ENCODE results near the gene NACA2. TPM values are rescaled to one million over a fixed set of nuclear protein-coding genes. Genes with fewer than 3 reads are reported as not detected.
A peak's percentile ranks its signal among the peaks of the same experiment; 100 is the strongest.
"Not testable (repeated sequence)": the region's sequence is repeated elsewhere in the genome, so short reads cannot be mapped to it uniquely, and the experiment has no call there.

The NACA2 gene
- total RNA-seq, 2 donors from 2014 or later, result not detected

DNA sequence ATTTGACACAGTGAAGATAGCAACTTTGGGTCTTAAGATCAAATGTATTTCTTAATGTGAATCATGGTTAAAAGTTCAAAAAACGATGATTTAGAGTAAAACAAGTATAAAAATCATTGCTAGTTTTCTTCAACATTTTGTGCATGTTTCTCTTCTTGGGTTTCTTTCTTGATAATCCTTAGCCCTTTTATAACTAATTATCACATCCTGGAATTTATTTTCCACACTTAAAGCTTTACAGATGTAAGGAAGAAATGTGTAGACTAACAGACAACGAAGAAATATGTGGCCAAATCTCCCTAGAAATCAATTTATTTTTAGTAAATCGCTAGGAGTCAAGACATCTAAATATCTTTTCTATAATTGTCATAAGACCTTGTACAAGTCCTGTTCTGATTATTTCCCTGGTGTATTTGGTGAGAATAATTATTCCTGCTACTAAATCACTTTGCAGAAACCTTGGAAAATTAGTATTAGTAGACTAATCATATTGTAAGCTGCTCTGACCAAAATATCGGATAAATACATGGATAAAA, 4.9 kb downstream of the NACA2 start:
- Mint-ChIP-seq H3K36me3 (no peaks in the 10 kb centered on the region), H3K9me3 (no peaks in the 10 kb centered on the region), H3K27ac (no peak overlapping the region)
- ATAC-seq, result no peak
- DNase-seq (ENCODE audit: low spot score in 2 of 2), result no peak

DNA sequence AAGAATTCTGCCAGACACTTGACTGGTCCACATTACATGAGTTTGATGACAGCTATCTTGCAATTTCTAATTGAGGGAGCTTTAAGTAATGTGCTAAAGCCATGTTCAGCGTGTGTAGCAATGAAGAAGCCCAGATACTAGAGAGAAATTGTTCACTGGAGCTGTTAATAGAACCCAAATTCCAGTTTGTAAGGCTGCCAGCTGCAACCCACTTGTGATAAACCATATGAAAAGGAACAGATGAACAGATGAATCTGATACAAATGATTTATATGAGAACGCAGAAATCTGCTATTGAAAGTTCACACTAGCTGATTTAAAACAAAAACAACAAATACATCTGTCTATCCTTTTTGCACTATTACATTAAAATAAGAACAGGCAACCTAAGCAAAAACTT, 6.2 kb downstream of the NACA2 start:
- DNase-seq (ENCODE audit: low spot score in 2 of 2) (no peak), ATAC-seq (no peak)
- no peak overlapping the region for H3K27ac Mint-ChIP-seq
- H3K9me3 Mint-ChIP-seq, result no peaks in the 10 kb centered on the region
- no peaks in the 10 kb centered on the region for H3K36me3 Mint-ChIP-seq

DNA sequence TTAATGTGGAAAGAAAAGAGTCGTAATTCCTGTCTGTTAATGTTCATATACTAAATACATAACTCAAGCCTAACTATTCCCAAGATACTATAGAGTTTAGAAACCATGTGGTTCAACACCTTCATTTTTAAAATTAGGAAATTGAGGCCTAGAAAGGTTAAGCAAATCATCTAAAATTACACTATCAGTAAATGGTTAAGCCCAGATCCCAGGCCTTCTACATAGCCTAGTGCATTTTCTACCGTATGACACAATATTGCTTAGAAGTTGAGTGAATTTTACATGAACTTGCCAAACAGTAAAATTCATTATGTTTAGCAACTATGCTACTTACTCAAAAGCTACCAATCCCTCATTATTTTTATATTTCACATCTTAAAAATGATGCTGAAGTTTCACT, 6.8 kb downstream of the NACA2 start:
- Mint-ChIP-seq H3K36me3 (no peaks in the 10 kb centered on the region), H3K9me3 (no peaks in the 10 kb centered on the region), H3K27ac (no peak overlapping the region)
- DNase-seq (ENCODE audit: low spot score in 2 of 2), result no peak
- no peak for ATAC-seq

DNA sequence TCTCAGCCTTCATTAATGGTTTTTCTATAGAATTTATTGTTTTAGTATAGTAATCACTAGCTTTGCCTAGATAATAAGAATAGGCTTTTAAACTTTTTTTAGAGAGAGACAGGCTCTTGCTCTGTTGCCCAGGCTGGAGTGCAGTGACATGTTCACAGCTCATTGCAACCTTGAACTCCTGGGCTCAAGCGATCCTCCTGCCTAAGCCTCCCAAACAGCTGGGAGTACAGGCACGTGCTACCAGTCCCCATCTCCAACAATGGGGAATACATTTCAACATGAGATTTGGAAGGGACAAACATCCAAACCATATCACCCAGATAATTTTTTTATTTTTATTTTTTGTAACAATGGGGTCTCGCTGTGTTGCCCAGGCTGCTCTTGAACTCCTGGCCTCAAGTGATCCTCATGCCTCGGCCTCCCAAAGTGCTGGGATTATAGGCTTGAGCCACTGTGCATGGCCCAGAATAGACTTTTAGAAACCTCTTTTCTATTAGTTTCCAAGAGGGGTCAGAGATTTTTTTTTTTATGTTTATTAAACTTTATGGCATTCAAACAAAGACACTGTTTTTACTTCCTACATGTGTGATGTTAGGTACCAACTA, 7.3 kb downstream of the NACA2 start:
- ATAC-seq, result no peak
- Mint-ChIP-seq H3K27ac (no peak overlapping the region), H3K36me3 (no peaks in the 10 kb centered on the region), H3K9me3 (no peaks in the 10 kb centered on the region)
- DNase-seq (ENCODE audit: low spot score in 2 of 2), result no peak

DNA sequence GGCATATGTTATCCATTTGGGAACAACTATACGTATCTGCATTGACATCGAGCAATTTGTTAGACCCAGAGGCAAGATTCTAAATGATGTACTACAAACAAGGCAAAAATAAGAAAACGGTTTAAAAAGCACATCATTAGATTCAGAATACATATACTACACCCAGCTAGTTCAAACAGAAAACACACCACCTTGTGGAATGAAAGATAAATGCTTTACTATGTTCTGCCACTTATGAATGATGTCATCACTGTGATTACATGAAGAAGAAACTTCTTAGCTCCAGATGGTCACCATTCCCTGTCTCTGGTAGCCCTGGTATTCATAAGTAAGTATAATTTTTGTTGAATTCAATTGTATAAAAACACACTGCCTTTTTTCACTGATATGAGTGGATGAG, 7.8 kb downstream of the NACA2 start:
- ATAC-seq (peak in 1 of 2 donors; percentile 63), DNase-seq (ENCODE audit: low spot score in 2 of 2) (no peak)
- H3K9me3 Mint-ChIP-seq, result no peaks in the 10 kb centered on the region
- H3K36me3 Mint-ChIP-seq, result no peaks in the 10 kb centered on the region
- H3K27ac Mint-ChIP-seq, result no peak overlapping the region

DNA sequence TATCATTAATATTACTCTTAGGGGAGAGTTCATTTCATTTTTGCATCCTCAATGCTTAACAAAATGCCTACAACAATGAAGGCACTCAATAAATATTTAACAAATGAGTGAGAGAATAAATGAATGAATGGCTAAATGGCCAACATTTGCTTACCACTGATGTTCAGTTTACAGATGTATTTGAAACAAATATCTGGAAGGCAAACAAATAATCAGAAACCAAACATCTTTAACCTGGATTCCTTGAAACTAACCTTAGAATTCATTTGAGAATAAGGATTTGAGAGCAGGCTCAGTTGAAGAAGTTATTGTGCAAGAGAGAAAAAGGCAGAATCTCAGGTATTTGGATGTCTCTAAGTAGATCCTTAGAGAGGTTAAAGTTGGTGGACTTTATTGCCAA, 8.4 kb downstream of the NACA2 start:
- no peak for ATAC-seq
- Mint-ChIP-seq H3K27ac (no peak overlapping the region), H3K36me3 (no peaks in the 10 kb centered on the region), H3K9me3 (no peaks in the 10 kb centered on the region)
- DNase-seq (ENCODE audit: low spot score in 2 of 2), result no peak

DNA sequence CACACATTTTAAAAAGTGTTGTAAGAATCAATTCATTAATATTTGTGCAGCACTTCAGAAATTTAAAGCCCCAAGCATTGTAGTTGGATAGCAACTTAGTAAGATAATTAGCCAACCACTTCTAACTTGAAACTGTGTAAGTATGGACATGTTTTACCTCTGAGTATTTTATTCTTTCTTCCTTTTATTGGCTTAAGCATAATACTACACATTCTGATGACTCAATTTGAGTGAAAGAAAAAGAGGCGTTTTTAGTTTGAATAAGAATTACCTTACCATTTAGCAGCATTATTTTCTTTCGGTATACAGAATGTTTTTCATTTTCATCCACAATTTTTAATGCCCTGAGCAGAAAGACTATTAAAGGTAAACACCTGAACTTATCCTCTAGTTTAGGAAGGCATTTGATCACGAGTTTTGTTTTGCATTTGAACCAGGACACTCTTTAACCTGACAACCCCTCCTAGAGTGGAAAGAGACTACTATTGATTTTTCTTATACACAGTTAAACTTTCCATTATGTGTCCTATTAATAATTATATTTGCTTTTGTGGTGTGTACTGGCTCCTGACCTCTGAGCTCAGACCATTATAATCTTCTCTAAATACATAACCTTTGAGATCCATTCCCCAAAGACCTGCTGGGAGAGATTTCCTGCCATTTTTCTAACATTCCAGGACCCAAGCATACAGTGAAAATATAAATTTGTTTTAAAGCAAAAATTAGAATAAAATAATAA, 9.2 kb downstream of the NACA2 start:
- H3K36me3 Mint-ChIP-seq, result no peaks in the 10 kb centered on the region
- H3K9me3 Mint-ChIP-seq, result no peaks in the 10 kb centered on the region
- DNase-seq (ENCODE audit: low spot score in 2 of 2) (no peak), ATAC-seq (no peak)
- H3K27ac Mint-ChIP-seq, result no peak overlapping the region

DNA sequence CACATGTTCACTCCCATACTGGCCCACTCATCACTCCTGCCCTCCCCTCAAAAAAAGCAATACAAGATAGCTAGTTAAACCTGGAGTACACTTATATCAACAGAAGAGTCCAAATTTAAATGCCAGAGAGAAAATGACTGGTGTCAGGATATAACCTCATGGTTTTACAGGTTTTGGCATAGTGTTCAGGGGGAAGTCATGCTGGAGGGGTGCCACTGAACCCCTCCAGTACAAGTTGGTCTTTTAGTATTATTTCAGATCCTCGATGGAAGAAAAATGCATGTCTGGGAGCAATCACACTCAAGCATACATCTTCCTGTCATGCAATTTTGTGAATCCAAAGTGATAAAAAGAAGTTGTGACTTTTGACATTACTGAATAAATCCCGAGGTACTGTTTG, 10.5 kb downstream of the NACA2 start:
- ATAC-seq (no peak), DNase-seq (ENCODE audit: low spot score in 2 of 2) (no peak)
- Mint-ChIP-seq H3K9me3 (no peaks in the 10 kb centered on the region), H3K36me3 (no peaks in the 10 kb centered on the region), H3K27ac (no peak overlapping the region)

DNA sequence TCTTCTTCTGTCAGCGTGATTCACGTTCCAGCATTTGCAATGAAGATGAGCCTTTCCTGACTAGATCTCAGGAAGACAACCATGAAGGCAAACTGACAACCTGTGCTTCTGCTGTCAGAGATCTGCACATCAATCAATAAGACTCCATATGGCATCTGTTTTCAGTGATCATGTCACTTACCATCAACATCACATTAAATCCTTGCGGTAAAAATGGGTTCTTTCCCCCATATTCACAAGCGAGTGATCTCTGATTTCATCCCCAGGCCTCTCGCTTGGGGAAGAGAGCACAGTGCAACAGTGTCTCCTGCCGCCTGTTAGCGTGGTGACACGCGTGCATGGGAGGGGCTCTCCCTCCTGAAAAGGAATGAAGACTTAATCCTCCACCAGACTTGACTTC, 11.1 kb downstream of the NACA2 start:
- Mint-ChIP-seq H3K9me3 (no peaks in the 10 kb centered on the region), H3K27ac (no peak overlapping the region), H3K36me3 (no peaks in the 10 kb centered on the region)
- DNase-seq (ENCODE audit: low spot score in 2 of 2) (no peak), ATAC-seq (no peak)

DNA sequence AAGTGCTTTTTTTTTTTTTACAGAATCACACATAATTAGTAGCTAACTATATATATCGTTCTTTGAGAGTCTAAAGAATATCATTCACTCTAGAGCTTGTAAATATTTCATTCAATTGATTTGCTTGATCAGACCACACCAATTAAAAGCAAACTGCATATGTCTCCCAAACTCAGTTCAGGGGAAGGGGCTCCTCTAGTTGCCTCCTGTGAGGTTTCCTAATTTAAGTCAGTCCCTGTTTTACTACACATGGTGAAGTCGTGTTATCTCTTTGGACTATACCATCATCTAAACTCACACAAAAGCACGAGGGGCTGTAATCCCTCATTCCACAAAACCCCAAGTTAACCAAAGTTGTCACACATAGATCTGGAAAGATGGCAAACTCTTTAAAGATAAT, 11.7 kb downstream of the NACA2 start:
- Mint-ChIP-seq H3K36me3 (no peaks in the 10 kb centered on the region), H3K27ac (no peak overlapping the region), H3K9me3 (no peaks in the 10 kb centered on the region)
- no peak for DNase-seq (ENCODE audit: low spot score in 2 of 2)
- no peak for ATAC-seq

DNA sequence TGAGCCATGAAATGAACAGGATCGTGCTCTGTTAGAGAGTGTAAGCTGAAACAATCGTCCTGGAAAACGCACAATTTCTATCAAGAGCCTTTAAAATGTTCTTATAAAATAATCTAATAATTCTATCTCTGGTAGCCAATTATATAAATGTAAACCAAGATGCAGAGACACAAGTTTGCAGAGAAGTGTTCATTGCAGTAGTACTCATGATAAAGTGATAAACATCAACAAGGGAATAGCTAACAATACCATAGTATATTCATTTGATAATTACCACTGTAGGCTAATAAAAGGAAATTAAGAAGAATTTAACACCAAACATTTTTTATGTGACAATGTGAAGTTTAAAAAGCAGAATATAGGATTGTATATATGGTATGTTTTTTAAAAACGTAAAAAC, 12.4 kb downstream of the NACA2 start:
- Mint-ChIP-seq H3K27ac (no peak overlapping the region), H3K9me3 (no peaks in the 10 kb centered on the region), H3K36me3 (no peaks in the 10 kb centered on the region)
- ATAC-seq, result no peak
- DNase-seq (ENCODE audit: low spot score in 2 of 2), result no peak

DNA sequence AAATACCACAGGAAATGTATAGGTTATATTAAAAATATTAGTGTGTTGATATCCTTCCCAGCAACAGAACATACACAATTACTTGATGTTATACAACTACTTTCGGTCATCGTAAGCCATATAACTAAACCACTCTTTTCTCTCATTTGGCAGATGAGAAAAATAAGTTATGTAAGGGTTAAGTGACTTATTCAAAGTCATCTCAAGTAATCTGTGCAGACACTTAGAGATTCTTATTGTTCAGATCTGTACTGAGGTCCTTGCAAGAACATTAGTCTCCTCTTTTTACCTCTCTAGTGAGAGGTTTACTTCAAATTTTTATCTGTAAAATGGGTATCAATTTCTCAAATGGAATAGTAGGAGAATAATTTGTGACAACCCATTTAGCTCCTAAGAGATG, 15.0 kb downstream of the NACA2 start:
- ATAC-seq (no peak), DNase-seq (ENCODE audit: low spot score in 2 of 2) (no peak)
- Mint-ChIP-seq H3K36me3 (peaks cover 0 to 2% of the 10 kb centered on the region in 2 donors), H3K9me3 (peaks cover 0 to 1% of the 10 kb centered on the region in 2 donors), H3K27ac (no peak overlapping the region)

DNA sequence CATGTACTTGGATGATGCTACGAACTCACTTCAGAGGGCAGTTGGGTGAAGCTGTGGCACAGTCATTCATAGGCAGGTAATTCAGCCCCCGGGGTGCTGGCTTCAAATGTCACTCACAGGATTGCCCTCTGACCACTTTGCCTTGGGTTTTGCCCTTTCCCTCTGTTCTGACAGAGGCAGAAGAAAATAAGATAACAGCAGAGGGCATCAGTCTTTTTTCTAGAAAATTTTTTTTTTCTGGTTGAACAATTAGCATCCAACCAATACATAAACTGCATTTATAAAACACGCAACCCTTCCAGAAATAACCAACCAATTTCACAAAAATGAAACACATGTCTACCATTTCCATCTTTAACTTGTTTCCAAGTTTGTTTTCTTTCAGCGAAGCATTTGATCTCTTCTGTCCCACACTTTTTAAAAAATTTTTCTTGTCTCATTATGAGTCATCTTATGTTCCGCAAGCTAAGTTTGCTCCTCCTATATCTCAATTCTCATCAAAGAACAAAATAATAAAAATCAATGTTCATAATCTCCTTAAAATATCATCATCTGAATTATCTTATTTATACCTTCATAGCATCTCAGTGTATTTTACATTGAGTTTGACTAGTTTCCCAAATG, 15.6 kb downstream of the NACA2 start:
- H3K27ac Mint-ChIP-seq, result no peak overlapping the region
- H3K36me3 Mint-ChIP-seq, result peaks cover 5 to 7% of the 10 kb centered on the region in 2 donors
- peaks cover 0 to 7% of the 10 kb centered on the region in 2 donors for H3K9me3 Mint-ChIP-seq
- ATAC-seq (no peak), DNase-seq (ENCODE audit: low spot score in 2 of 2) (no peak)

DNA sequence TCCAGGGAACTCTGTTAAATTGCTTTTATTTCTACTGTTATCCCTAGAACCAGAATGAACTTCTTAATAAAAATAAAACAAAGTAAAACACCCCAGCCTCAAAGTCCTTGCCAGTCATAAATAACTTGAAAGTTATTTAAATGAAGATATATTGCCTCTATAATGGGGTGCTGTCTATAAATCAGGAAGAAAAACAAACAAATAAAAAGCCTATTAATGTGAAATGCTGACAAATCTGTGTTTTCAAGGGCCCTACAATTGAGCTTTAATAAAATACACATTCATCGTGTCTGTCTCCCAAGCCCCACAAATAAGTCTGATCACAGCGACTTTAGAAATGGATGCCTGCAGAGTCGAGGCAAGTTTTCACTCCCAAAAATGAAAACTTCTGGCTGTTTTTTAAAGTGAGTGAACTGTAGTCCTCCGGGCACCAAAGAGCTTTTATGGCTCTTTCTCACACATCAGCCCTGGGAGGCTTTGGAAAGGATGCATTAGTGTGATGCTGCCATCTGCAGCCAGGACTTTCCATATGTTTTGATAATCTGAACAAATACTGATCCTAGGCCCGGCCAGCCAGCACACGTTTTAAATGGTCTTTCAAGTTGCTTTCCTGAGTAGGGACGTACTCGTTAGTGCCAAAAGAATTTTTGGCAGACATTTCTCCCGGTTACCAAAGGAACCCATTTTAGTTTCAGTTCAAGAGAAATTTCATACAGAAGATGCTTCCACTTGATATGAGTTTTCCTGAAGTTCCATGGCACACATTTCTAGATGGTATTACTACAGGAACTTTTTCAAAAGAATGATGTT, 16.3 kb downstream of the NACA2 start:
- no peak overlapping the region for H3K27ac Mint-ChIP-seq
- H3K9me3 Mint-ChIP-seq, result peaks cover 0 to 8% of the 10 kb centered on the region in 2 donors
- peaks cover 6 to 7% of the 10 kb centered on the region in 2 donors for H3K36me3 Mint-ChIP-seq
- DNase-seq (ENCODE audit: low spot score in 2 of 2), result no peak
- no peak for ATAC-seq

DNA sequence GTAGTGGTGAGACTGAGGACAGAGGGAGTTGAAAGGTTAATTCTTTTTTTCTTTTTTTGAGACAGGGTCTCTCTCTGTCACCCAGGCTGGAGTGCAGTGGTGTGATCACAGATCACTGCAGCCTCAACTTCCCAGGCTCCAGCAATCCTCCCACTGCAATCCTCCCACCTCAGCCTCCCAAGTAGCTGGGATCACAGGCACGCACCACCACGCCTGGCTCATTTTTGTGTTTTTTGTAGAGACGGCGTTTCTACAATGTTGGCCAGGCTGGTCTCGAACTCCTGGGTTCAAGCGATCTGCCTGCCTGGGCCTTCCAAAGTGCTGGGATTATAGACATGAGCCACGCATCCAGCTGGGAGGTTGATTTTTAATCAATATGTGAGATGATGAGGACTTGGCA, 18.5 kb downstream of the NACA2 start:
- not testable (repeated sequence) for H3K36me3 Mint-ChIP-seq; ATAC-seq; H3K9me3 Mint-ChIP-seq; H3K27ac Mint-ChIP-seq; DNase-seq (ENCODE audit: low spot score in 2 of 2)

DNA sequence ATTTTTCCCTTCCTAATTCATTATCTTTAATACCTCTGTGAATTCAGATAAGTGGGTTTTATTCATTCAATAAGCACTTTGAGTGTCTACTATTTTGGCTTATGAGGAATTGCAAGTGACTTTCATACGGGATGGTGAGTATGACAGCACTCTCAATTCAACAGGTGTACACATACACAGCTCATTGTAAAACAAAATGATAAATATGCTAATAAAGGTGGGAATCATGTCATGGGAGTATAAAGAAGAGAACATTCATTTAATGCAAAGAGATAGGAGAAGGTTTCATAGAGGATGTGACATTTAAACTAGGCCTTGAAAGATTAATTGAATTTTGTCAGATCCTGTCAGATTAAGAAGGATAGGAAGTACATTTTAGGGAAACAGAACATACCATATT, 19.4 kb downstream of the NACA2 start:
- Mint-ChIP-seq H3K36me3 (peaks cover 6 to 7% of the 10 kb centered on the region in 2 donors), H3K9me3 (peaks cover 0 to 8% of the 10 kb centered on the region in 2 donors), H3K27ac (no peak overlapping the region)
- ATAC-seq, result no peak
- DNase-seq (ENCODE audit: low spot score in 2 of 2), result no peak

DNA sequence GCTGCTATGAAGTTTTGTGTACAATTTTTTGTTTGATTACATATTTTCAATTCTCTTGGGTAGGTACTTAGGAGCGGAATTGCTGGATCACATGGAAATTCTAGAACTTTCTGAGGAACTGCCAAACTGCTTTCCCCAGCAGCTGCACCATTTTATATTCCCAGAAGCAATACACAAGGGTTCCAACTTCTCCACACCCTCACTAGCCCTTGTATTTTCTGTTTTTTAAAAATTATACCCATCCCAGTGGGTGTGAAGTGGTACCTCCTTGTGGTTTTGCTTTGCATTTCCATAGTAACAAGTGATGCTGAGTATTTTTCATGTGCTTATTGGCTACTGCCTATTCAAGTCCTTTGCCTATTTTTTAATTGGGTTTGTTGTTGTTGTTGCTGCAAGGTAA, 20.9 kb downstream of the NACA2 start:
- no peak for DNase-seq (ENCODE audit: low spot score in 2 of 2)
- Mint-ChIP-seq H3K36me3 (peaks cover 6 to 7% of the 10 kb centered on the region in 2 donors), H3K27ac (no peak overlapping the region), H3K9me3 (peaks cover 0 to 8% of the 10 kb centered on the region in 2 donors)
- ATAC-seq, result no peak

Data from activated naive CD4-positive, alpha-beta T cell treated with anti-CD3 and anti-CD28 coated beads, Interleukin-2, amount 50 U/mL, for 72 hours (primary cell).